GM19467 (cell line): Measurements from ENCODE around the gene COX19.

Source experiments
- ATAC-seq: cut with Tn5 transposase; IDR thresholded peaks from one replicate; pipeline ENCODE4 v1.9.1; 2021; ENCODE audit warnings: mild to moderate bottlenecking, moderate library complexity; ENCODE audit not compliant: unreplicated experiment

The COX19 gene

GRCh38 chr7:974820-975681 is at the start of gene COX19:
Gene COX19 (minus strand): TSS chr7:975549. CDS start chr7:975509, 40 bp downstream.
- ATAC-seq: peak; percentile 62

GRCh38 chr7:1024331-1024841 is 49.0 kb upstream of the COX19 start:
- ATAC-seq: peak; percentile 57

GRCh38 chr7:1022801-1023465 is 47.6 kb upstream of the COX19 start:
- no peak for ATAC-seq

- ATAC-seq: no peak
Measured at GRCh38 chr7:1022356-1022755, 47.0 kb upstream of the COX19 start.

GRCh38 chr7:1021931-1022330 is 46.6 kb upstream of the COX19 start:
- no peak for ATAC-seq

- no peak for ATAC-seq
Measured at GRCh38 chr7:1021366-1021765, 46.0 kb upstream of the COX19 start.

GRCh38 chr7:1020849-1021251 is 45.5 kb upstream of the COX19 start:
- no peak for ATAC-seq

- no peak for ATAC-seq
Measured at GRCh38 chr7:1019789-1020610, 44.7 kb upstream of the COX19 start.

- ATAC-seq: no peak
Measured at GRCh38 chr7:1019255-1019785, 44.0 kb upstream of the COX19 start.

GRCh38 chr7:1018334-1018695 is 43.0 kb upstream of the COX19 start:
- no peak for ATAC-seq

GRCh38 chr7:1017586-1018333 is 42.4 kb upstream of the COX19 start:
- no peak for ATAC-seq

- ATAC-seq: no peak
Measured at GRCh38 chr7:1016577-1017531, 41.5 kb upstream of the COX19 start.

- no peak for ATAC-seq
Measured at GRCh38 chr7:1015196-1016121, 40.1 kb upstream of the COX19 start.

GRCh38 chr7:1014681-1015080 is 39.3 kb upstream of the COX19 start:
- no peak for ATAC-seq

GRCh38 chr7:1013581-1013980 is 38.2 kb upstream of the COX19 start:
- no peak for ATAC-seq

- ATAC-seq: no peak
Measured at GRCh38 chr7:1012716-1013095, 37.4 kb upstream of the COX19 start.

GRCh38 chr7:1012004-1012715 is 36.8 kb upstream of the COX19 start:
- no peak for ATAC-seq
